ENCODE results near the gene ZNF726. TPM values are rescaled to one million over a fixed set of nuclear protein-coding genes. Genes with fewer than 3 reads are reported as not detected.
A peak's percentile ranks its signal among the peaks of the same experiment; 100 is the strongest.

The ZNF726 gene
- total RNA-seq, 1 experiment from 2014 or later = not detected

DNA sequence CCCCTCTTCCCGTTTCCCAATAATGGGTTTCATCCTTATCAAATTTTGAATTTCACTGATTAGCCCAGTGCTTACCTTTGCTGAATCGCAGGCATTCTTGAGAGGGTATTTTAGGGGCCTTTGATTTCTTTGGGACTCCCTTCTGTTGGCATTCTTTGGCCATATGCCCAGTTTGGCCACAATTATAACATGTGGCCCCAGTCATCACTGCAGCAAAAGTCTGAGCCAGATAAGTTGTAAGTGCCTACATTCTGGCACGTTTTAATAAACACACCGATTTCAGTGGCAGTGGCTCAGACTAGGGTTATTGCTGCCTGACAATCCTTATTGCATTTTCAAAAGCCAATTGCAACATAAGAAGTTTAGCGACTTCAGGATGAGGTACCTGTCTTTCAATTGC, 41.4 kb downstream of the ZNF726 start:
- ChIA-PET POLR2A (no interaction called here), RAD21 (ENCODE audit: low non-redundant PET in 1 of 2, low total read pairs in 2 of 2, uncharacterized antibody in 2 of 2, unreplicated experiment in 2 of 2) (no interaction called here), CTCF (no interaction called here)
- Histone ChIP-seq H3K4me3 (replicated peaks in 1 of 2; ENCODE audit: low read depth in 1 of 2, low read length in 2 of 2) (no peak overlapping the region), H3K9me2 (ENCODE audit: insufficient read depth) (no peaks in the 10 kb centered on the region), H4K20me1 (ENCODE audit: insufficient read depth) (no peaks in the 10 kb centered on the region), H3K4me2 (ENCODE audit: low read length) (no peak overlapping the region), H3K9me3 (ENCODE audit: control insufficient read depth in 1 of 2, insufficient read depth in 1 of 2, low read depth in 1 of 2, low read length in 2 of 2) (peaks cover 3 to 37% of the 10 kb centered on the region in 2 experiments; a peak in 2 of 4 replicates), H3K79me2 (ENCODE audit: insufficient read depth, low read length) (no peaks in the 10 kb centered on the region), H3K27ac (ENCODE audit: low read depth, low read length) (no peak overlapping the region), H3K9ac (ENCODE audit: low read length) (no peak overlapping the region), H2AFZ (ENCODE audit: low read depth, low read length, poor library complexity, severe bottlenecking) (no peak overlapping the region), H3K36me3 (ENCODE audit: control insufficient read depth in 1 of 2, insufficient read depth in 2 of 2, low read length in 2 of 2) (no peaks in the 10 kb centered on the region), H3K27me3 (ENCODE audit: insufficient read depth, low read length) (no peaks in the 10 kb centered on the region), H3K4me1 (ENCODE audit: control insufficient read depth in 1 of 2, insufficient read depth in 2 of 2, low read length in 2 of 2) (no peaks in the 10 kb centered on the region)
- no TSS peak for BruUV-seq (replicated peaks)
- TF ChIP-seq SIN3A (IDR thresholded peaks at IDR 0.05; ENCODE audit: low read depth) (no peak), TCF7L2 (IDR thresholded peaks at IDR 0.05; ENCODE audit: borderline replicate concordance, extremely low read depth, insufficient read depth, insufficient read length) (no peak), JUND (IDR thresholded peaks at IDR 0.05) (no peak), EZH2 (IDR thresholded peaks at IDR 0.05) (no peak), POLR2AphosphoS5 (IDR thresholded peaks at IDR 0.05; ENCODE audit: low read depth, low read length) (no peak), RAD21 (IDR thresholded peaks at IDR 0.05; ENCODE audit: low read depth) (no peak), POLR2A (IDR thresholded peaks at IDR 0.05; ENCODE audit: borderline replicate concordance, extremely low read depth, insufficient read depth, insufficient read length) (no peak)
- ATAC-seq (no peak), DNase-seq (ENCODE audit: low read depth, low spot score) (no peak)
- intact Hi-C loops (cut with micrococcal nuclease) = no loop called here

GRCh38 chr19:23957660-23958281, 43.1 kb downstream of the ZNF726 start:
- H3K4me3 ChIP-seq (replicated peaks in 1 of 2; ENCODE audit: low read depth in 1 of 2, low read length in 2 of 2) = no peak overlapping the region
- CTCF ChIA-PET = no interaction called here

More at GRCh38 chr19:23957660-23958281, 43.1 kb downstream of the ZNF726 start:
- H3K9me2 ChIP-seq (ENCODE audit: insufficient read depth) = no peaks in the 10 kb centered on the region
- no peaks in the 10 kb centered on the region for H4K20me1 ChIP-seq (ENCODE audit: insufficient read depth)
- H3K79me2 ChIP-seq (ENCODE audit: insufficient read depth, low read length) = no peaks in the 10 kb centered on the region
- H3K27ac ChIP-seq (ENCODE audit: low read depth, low read length) = no peak overlapping the region
- ChIA-PET RAD21 (ENCODE audit: low non-redundant PET in 1 of 2, low total read pairs in 2 of 2, uncharacterized antibody in 2 of 2, unreplicated experiment in 2 of 2) (no interaction called here), POLR2A (no interaction called here)
- no peaks in the 10 kb centered on the region for H3K27me3 ChIP-seq (ENCODE audit: insufficient read depth, low read length)
- no peak overlapping the region for H3K9ac ChIP-seq (ENCODE audit: low read length)
- TF ChIP-seq FOSL1 (IDR thresholded peaks at IDR 0.05; ENCODE audit: low read depth) (no peak), POLR2A (IDR thresholded peaks at IDR 0.05; ENCODE audit: borderline replicate concordance, extremely low read depth, insufficient read depth, insufficient read length) (no peak), POLR2AphosphoS5 (IDR thresholded peaks at IDR 0.05; ENCODE audit: low read depth, low read length) (no peak), SRF (IDR thresholded peaks at IDR 0.05; ENCODE audit: low read depth) (no peak), SIN3A (IDR thresholded peaks at IDR 0.05; ENCODE audit: low read depth) (no peak), ATF3 (IDR thresholded peaks at IDR 0.05) (no peak), CBX3 (IDR thresholded peaks at IDR 0.05; ENCODE audit: low read depth) (no peak), ZFX (IDR thresholded peaks at IDR 0.05) (no peak), ZNF274 (IDR thresholded peaks at IDR 0.05; ENCODE audit: low read depth, low read length) (no peak), RAD21 (IDR thresholded peaks at IDR 0.05; ENCODE audit: low read depth) (no peak), SP1 (IDR thresholded peaks at IDR 0.05; ENCODE audit: low read depth) (no peak), CEBPB (IDR thresholded peaks at IDR 0.05; ENCODE audit: low read depth) (no peak), EZH2 (IDR thresholded peaks at IDR 0.05) (no peak), EGR1 (IDR thresholded peaks at IDR 0.05; ENCODE audit: low read depth) (no peak), ELF1 (IDR thresholded peaks at IDR 0.05; ENCODE audit: borderline replicate concordance, low read depth) (no peak)
- TF ChIP-seq, protein P1, sequence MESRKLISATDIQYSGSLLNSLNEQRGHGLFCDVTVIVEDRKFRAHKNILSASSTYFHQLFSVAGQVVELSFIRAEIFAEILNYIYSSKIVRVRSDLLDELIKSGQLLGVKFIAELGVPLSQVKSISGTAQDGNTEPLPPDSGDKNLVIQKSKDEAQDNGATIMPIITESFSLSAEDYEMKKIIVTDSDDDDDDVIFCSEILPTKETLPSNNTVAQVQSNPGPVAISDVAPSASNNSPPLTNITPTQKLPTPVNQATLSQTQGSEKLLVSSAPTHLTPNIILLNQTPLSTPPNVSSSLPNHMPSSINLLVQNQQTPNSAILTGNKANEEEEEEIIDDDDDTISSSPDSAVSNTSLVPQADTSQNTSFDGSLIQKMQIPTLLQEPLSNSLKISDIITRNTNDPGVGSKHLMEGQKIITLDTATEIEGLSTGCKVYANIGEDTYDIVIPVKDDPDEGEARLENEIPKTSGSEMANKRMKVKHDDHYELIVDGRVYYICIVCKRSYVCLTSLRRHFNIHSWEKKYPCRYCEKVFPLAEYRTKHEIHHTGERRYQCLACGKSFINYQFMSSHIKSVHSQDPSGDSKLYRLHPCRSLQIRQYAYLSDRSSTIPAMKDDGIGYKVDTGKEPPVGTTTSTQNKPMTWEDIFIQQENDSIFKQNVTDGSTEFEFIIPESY (IDR thresholded peaks at IDR 0.05; ENCODE audit: extremely low read depth, insufficient replicate concordance, low read length) = no peak
- TF ChIP-seq, protein P2, sequence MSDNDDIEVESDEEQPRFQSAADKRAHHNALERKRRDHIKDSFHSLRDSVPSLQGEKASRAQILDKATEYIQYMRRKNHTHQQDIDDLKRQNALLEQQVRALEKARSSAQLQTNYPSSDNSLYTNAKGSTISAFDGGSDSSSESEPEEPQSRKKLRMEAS (IDR thresholded peaks at IDR 0.05) = no peak
- intact Hi-C loops (cut with micrococcal nuclease) = no loop called here
- no peaks in the 10 kb centered on the region for H3K4me1 ChIP-seq (ENCODE audit: control insufficient read depth in 1 of 2, insufficient read depth in 2 of 2, low read length in 2 of 2)
- no peaks in the 10 kb centered on the region for H3K36me3 ChIP-seq (ENCODE audit: control insufficient read depth in 1 of 2, insufficient read depth in 2 of 2, low read length in 2 of 2)
- BruUV-seq (replicated peaks) = no TSS peak
- no peak overlapping the region for H3K4me2 ChIP-seq (ENCODE audit: low read length)
- DNase-seq (ENCODE audit: low read depth, low spot score) = peak; percentile 7
- peaks cover 3 to 28% of the 10 kb centered on the region in 2 experiments; a peak in 2 of 4 replicates for H3K9me3 ChIP-seq (ENCODE audit: control insufficient read depth in 1 of 2, insufficient read depth in 1 of 2, low read depth in 1 of 2, low read length in 2 of 2)
- H2AFZ ChIP-seq (ENCODE audit: low read depth, low read length, poor library complexity, severe bottlenecking) = no peak overlapping the region
- ATAC-seq = no peak

Data from HCT116 (cell line).